Esophagus squamous epithelium (tissue), 4 donors: ENCODE data around the gene INPP4B.

Experiments
- POLR2A ChIP-seq, 4 donors: fragments of 450-650 bp; IDR thresholded peaks; one replicate each; pipeline ENCODE4 v1.6.1; 2017; ENCODE audit warnings: antibody characterized with exemption in 4 of 4, mild to moderate bottlenecking in 4 of 4, moderate library complexity in 3 of 4
- TF ChIP-seq, protein P1 (sequence below), 6 experiments: fragments of 450-650 bp in 4 of 6; fragments of 200-600 bp in 2 of 6; sonication (generic) in 2 of 6; IDR thresholded peaks; one replicate each; pipeline ENCODE4 v1.5.1; 2016 to 2019; ENCODE audit warnings: antibody characterized with exemption in 6 of 6, mild to moderate bottlenecking in 4 of 6, moderate library complexity in 4 of 6

DNA sequence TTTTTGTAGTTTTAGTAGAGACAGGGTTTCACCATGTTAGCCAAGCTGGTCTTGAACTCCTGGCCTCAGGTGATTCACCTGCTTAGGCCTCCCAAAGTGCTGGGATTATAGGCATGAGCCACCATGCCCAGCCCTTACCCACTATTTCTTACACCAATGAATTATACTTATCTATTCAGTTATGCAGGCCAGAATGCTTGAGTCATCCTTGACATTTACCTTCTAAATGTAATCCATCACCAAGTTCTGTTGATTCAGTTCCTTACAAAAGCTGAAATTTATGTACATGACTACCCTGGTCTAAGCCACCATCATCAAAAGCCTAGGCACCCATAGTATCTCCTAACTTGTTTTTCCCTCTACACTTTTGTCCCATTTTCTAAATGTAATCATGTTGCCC, 624.0 kb downstream of the INPP4B start:
- TF ChIP-seq POLR2A (IDR thresholded peaks at IDR 0.05): no peak
- TF ChIP-seq, protein P1, sequence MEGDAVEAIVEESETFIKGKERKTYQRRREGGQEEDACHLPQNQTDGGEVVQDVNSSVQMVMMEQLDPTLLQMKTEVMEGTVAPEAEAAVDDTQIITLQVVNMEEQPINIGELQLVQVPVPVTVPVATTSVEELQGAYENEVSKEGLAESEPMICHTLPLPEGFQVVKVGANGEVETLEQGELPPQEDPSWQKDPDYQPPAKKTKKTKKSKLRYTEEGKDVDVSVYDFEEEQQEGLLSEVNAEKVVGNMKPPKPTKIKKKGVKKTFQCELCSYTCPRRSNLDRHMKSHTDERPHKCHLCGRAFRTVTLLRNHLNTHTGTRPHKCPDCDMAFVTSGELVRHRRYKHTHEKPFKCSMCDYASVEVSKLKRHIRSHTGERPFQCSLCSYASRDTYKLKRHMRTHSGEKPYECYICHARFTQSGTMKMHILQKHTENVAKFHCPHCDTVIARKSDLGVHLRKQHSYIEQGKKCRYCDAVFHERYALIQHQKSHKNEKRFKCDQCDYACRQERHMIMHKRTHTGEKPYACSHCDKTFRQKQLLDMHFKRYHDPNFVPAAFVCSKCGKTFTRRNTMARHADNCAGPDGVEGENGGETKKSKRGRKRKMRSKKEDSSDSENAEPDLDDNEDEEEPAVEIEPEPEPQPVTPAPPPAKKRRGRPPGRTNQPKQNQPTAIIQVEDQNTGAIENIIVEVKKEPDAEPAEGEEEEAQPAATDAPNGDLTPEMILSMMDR (IDR thresholded peaks at IDR 0.05): no peak
